ENCODE data around the gene C19orf38. TPM values are rescaled to one million over a fixed set of nuclear protein-coding genes. Genes with fewer than 3 reads are reported as not detected.

Gene C19orf38
- total and polyA plus RNA-seq, 2 donors (not counting 3 experiments of a cell fraction or from before 2014, with no cell fraction given), result not detected

- FAIRE-seq (no peak), DNase-seq (ENCODE audit: low read depth, low spot score) (no peak)
- Histone ChIP-seq H3K4me1 (ENCODE audit: control insufficient read depth, extremely low read depth, insufficient read depth, low read length) (no peaks in the 10 kb centered on the region), H3K36me3 (ENCODE audit: control insufficient read depth in 2 of 2, extremely low read depth in 1 of 2, insufficient read depth in 2 of 2, low read length in 2 of 2) (peaks cover 5 to 42% of the 10 kb centered on the region in 2 experiments), H4K20me1 (replicated peaks; ENCODE audit: control insufficient read depth, extremely low read depth, insufficient read depth, low read length) (no peaks in the 10 kb centered on the region), H3K4me2 (ENCODE audit: insufficient read depth, low read length) (no peak overlapping the region), H3K4me3 (replicated peaks in 1 of 3; ENCODE audit: insufficient read depth in 1 of 3, low read depth in 1 of 3, low read length in 3 of 3) (no peak overlapping the region), H3K9ac (replicated peaks; ENCODE audit: extremely low read depth, insufficient read depth, low read length) (no peak overlapping the region), H3K27me3 (ENCODE audit: control insufficient read depth in 2 of 2, insufficient read depth in 2 of 2, low read length in 2 of 2) (no peaks in the 10 kb centered on the region), H2AFZ (ENCODE audit: low read depth, low read length) (no peak overlapping the region), H3K9me3 (replicated peaks; ENCODE audit: control insufficient read depth, insufficient read depth, low read length) (no peaks in the 10 kb centered on the region), H3K79me2 (ENCODE audit: control insufficient read depth, insufficient read depth, low read length) (no peaks in the 10 kb centered on the region), H3K27ac (ENCODE audit: insufficient read depth, low read depth, low read length) (no peak overlapping the region), H3K9me1 (replicated peaks; ENCODE audit: control insufficient read depth, extremely low read depth, insufficient read depth, low read length) (no peaks in the 10 kb centered on the region)
- no TSS peak for BruUV-seq (replicated peaks)
- intact Hi-C loops (cut with micrococcal nuclease) (no loop called here), dilution Hi-C loops (cut with MboI; ENCODE audit: extremely low pct_ligation_motif_present, low sequenced_read_pairs) (no loop called here)
- TF ChIP-seq FOS (IDR thresholded peaks at IDR 0.05; ENCODE audit: borderline replicate concordance, insufficient read depth, low read length) (no peak), GATA2 (IDR thresholded peaks at IDR 0.05; ENCODE audit: insufficient read depth, insufficient read length, low read depth, low read length) (no peak), EZH2 (IDR thresholded peaks at IDR 0.05; ENCODE audit: borderline replicate concordance, low read depth, low read length, severe bottlenecking) (no peak)
- TF ChIP-seq, protein P1, sequence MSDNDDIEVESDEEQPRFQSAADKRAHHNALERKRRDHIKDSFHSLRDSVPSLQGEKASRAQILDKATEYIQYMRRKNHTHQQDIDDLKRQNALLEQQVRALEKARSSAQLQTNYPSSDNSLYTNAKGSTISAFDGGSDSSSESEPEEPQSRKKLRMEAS (IDR thresholded peaks at IDR 0.05; ENCODE audit: insufficient read depth, insufficient read length), result no peak
- POLR2A ChIA-PET, result no interaction called here
- CTCF ChIA-PET, result interaction anchor here (1.1 kb wide), 1 partner anchor 38 kb away, joined by 5 read pairs; no protein-coding TSS in a partner anchor
These were observed 22.0 kb upstream of the C19orf38 start for GRCh38 chr19:10826231-10826630.

DNA sequence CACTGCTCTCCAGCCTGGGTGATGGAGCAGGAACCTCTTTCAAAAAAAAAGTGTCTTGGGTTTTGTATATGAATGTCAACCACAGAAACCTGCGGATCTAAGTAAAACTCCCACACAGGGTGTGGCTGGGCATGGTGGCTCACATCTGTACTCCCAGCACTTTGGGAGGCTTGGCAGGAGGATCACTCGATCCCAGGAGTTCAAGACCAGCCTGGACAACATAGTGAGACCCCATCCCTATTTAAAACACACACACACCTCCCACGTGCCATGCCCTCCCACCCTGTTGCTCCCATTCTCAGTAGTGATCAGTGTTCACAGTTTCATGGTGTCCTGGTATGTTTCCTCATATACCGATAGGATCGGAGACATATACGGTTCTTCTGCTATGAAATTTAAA, 21.4 kb upstream of the C19orf38 start:
- H3K4me1 ChIP-seq (ENCODE audit: control insufficient read depth, extremely low read depth, insufficient read depth, low read length), result no peaks in the 10 kb centered on the region
- no peaks in the 10 kb centered on the region for H3K79me2 ChIP-seq (ENCODE audit: control insufficient read depth, insufficient read depth, low read length)
- no peaks in the 10 kb centered on the region for H4K20me1 ChIP-seq (replicated peaks; ENCODE audit: control insufficient read depth, extremely low read depth, insufficient read depth, low read length)
- no TSS peak for BruUV-seq (replicated peaks)
- no peaks in the 10 kb centered on the region for H3K9me3 ChIP-seq (replicated peaks; ENCODE audit: control insufficient read depth, insufficient read depth, low read length)
- peaks cover 5 to 41% of the 10 kb centered on the region in 2 experiments for H3K36me3 ChIP-seq (ENCODE audit: control insufficient read depth in 2 of 2, extremely low read depth in 1 of 2, insufficient read depth in 2 of 2, low read length in 2 of 2)
- no peak overlapping the region for H3K4me3 ChIP-seq (replicated peaks in 1 of 3; ENCODE audit: insufficient read depth in 1 of 3, low read depth in 1 of 3, low read length in 3 of 3)
- TF ChIP-seq FOS (IDR thresholded peaks at IDR 0.05; ENCODE audit: borderline replicate concordance, insufficient read depth, low read length), result no peak
- TF ChIP-seq MYC (IDR thresholded peaks at IDR 0.05; ENCODE audit: low read depth, low read length), result no peak
- TF ChIP-seq EZH2 (IDR thresholded peaks at IDR 0.05; ENCODE audit: borderline replicate concordance, low read depth, low read length, severe bottlenecking), result no peak
- no peak for TF ChIP-seq POLR2A (IDR thresholded peaks at IDR 0.05; ENCODE audit: low read depth, low read length)
- TF ChIP-seq POLR2AphosphoS5 (IDR thresholded peaks at IDR 0.05; ENCODE audit: insufficient read depth, low read depth, low read length), result no peak
- TF ChIP-seq, protein P1 (IDR thresholded peaks at IDR 0.05; ENCODE audit: insufficient read depth, insufficient read length), result no peak
- no peak for TF ChIP-seq JUN (IDR thresholded peaks at IDR 0.05; ENCODE audit: borderline replicate concordance, insufficient read depth, insufficient read length, low read depth)
- no peak for TF ChIP-seq GATA2 (IDR thresholded peaks at IDR 0.05; ENCODE audit: insufficient read depth, insufficient read length, low read depth, low read length)
- TF ChIP-seq CTCF (IDR thresholded peaks at IDR 0.05; ENCODE audit: extremely low read depth in 1 of 2, insufficient read depth in 1 of 2, low read depth in 1 of 2, low read length in 2 of 2), result no peak
- no peak overlapping the region for H3K9ac ChIP-seq (replicated peaks; ENCODE audit: extremely low read depth, insufficient read depth, low read length)
- DNase-seq (ENCODE audit: low read depth, low spot score) (no peak), FAIRE-seq (no peak)
- ChIA-PET CTCF (interaction anchor here (1.1 kb wide), 1 partner anchor 37 kb away, joined by 5 read pairs; no protein-coding TSS in a partner anchor), POLR2A (no interaction called here)
- no peak overlapping the region for H3K27ac ChIP-seq (ENCODE audit: insufficient read depth, low read depth, low read length)
- no peak overlapping the region for H3K4me2 ChIP-seq (ENCODE audit: insufficient read depth, low read length)
- H3K27me3 ChIP-seq (ENCODE audit: control insufficient read depth in 2 of 2, insufficient read depth in 2 of 2, low read length in 2 of 2), result no peaks in the 10 kb centered on the region
- intact Hi-C loops (cut with micrococcal nuclease) (no loop called here), dilution Hi-C loops (cut with MboI; ENCODE audit: extremely low pct_ligation_motif_present, low sequenced_read_pairs) (no loop called here)
- no peaks in the 10 kb centered on the region for H3K9me1 ChIP-seq (replicated peaks; ENCODE audit: control insufficient read depth, extremely low read depth, insufficient read depth, low read length)
- H2AFZ ChIP-seq (ENCODE audit: low read depth, low read length), result no peak overlapping the region

All from endothelial cell of umbilical vein (primary cell).